Upper lobe of left lung (tissue), 4 donors: ENCODE results near the gene DYNLT5.
"Not testable (repeated sequence)": the region's sequence is repeated elsewhere in the genome, so short reads cannot be mapped to it uniquely, and the experiment has no call there.

Experiments
- CTCF ChIP-seq, 6 experiments: fragments of 450-650 bp in 4 of 6; fragments of 200-600 bp in 2 of 6; sonication (generic) in 2 of 6; IDR thresholded peaks; one replicate each; pipeline ENCODE4 v1.5.1; 2016 to 2019; ENCODE audit warnings: antibody characterized with exemption in 6 of 6
- POLR2A ChIP-seq, 4 donors: fragments of 450-650 bp; IDR thresholded peaks; one replicate each; pipeline ENCODE4 v1.5.1; 2016 to 2017; ENCODE audit warnings: antibody characterized with exemption in 4 of 4, mild to moderate bottlenecking in 2 of 4
- POLR2AphosphoS5 ChIP-seq, 2 donors: sonication (generic); formaldehyde crosslinking; IDR thresholded peaks; one replicate each; pipeline ENCODE4 v1.5.1; 2017; ENCODE audit warnings: antibody characterized with exemption in 2 of 2

GRCh38 chr1:66734531-66734930 lies 17.7 kb upstream of the DYNLT5 start:
- TF ChIP-seq CTCF, POLR2A, POLR2AphosphoS5 (IDR thresholded peaks at IDR 0.05): not testable (repeated sequence)
